Endometrial microvascular endothelial cells (primary cell): ENCODE data around the gene PKP1. TPM values are rescaled to one million over a fixed set of nuclear protein-coding genes. Genes with fewer than 3 reads are reported as not detected.

ENCODE experiments used
- in situ Hi-C: cut with HindIII; loops from 2 replicates; pipeline ENCODE4 v1.10.0; 2017; ENCODE audit warnings: low sequenced_read_pairs, low pct_unique_long_range_greater_than_20kb; ENCODE audit errors: inconsistent ontology term
- total RNA-seq: library from RNA; depleted of rRNA; stranded (reverse); fragments of >200 nt; gene quantifications from one replicate; pipeline ENCODE4 v1.2.3, GENCODE V29; 2015; ENCODE audit errors: inconsistent ontology term

The PKP1 gene
- total RNA-seq, 1 donor from 2014 or later = not detected

DNA sequence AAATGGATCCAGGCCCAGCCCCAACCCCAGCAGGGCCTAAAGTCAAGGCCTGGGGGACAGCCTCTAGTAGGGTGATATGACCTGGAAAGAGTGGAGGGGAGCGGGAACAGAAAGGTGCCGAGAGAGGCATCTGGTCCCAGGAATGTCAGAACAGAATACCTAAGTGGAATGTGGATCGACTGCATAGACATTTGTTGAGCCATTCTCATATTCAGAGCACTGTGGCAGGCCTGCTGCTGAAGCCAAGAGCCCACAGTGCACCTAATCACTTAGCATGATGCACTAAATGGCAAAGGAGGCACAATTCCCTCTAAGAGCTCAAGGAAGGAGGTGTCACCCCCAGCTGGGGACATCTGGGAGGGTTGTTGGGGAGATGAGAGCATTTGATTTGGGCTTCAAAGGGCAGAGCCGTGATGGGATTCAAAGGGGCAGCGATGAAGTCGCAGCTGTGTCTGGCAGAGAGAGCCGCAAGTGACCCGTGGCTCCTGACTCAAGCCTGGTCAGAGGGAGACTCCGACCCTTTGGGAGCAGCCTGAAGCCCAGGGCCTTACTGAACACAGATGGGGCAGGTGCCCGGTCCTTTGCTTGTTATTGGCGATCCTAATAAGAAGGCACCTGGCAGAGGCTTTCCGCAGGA, 8.6 kb upstream of the PKP1 start:
- in situ Hi-C loops = no loop called here

DNA sequence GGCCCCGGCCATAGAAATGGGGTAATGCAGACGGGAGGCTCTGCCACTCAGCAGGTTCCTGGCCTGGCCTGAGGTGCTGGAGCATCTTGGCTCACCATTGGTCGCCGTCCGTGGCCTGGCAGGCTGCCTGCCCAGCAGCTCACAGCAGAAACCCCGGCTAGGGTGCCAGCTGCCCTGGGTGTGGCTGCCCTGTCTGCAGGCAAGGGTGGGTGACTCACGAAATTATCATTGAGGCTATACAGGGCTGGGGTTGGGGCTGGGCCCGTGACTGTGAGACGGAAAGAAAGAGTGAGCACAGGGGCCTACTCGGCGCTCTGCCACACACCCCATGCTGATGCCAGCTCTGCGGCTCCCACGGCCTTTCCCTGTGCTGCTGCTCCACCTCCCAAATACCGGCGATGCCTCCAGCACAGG, 8.0 kb upstream of the PKP1 start:
- in situ Hi-C loops = no loop called here

DNA sequence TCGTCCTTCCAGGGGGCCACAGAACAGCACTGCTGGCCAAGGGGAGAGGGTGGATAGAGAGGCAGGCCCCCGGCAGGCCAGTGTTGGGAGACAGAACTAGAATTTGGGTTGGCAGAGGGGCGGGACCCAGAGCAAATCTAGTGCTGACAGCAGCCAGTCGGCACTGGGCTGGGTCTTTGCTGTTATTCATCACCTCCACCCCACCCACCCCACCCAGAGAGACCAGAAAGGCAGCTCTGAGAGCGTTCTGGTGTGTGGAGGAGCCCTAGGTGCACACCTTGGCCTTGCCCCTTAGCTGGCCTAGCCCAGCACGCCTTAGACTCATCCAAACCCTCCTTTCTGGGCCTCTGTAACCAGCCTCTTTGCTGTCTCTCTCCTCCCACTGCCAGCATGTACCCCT, 6.4 kb upstream of the PKP1 start:
- in situ Hi-C loops = no loop called here

DNA sequence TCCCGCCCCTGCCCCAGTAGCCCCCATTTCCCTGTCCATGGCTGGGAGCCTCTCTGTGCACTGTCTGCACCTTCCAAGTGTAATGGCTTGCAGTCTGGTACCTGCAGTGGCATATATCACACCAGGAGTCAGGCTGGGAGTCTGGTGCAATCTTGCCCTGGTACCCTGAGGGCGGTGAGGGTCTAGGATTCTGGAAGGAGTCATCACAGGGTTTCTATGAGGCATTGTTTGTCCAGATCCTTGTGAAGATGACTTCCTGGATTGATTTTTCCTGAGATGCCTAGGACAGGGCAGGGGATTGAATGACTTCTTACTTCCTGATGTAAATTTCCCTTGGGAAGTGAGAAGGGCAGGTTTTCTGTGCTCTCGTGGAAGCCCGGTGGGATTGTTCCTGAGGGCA, 5.9 kb upstream of the PKP1 start:
- in situ Hi-C loops = no loop called here

DNA sequence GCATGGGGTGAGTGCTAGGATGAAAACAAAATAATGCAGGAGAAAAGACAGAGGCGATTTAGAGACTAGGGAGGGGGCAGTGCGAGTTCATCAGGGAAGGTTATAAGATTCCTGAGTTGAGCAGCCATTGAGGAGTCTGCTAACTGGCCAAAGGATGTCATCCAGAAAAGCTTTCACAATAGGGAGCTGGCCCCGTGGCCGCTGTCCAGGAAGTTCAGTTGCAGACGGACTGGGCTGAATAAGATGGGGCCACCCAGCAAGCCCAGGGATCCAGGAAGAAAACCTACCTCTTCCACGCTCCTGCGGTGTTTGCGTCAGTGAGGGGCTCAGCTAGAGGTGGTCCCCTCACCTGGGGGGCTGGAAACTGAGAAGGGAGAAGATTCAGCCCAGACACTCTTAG, 4.0 kb upstream of the PKP1 start:
- in situ Hi-C loops = no loop called here

DNA sequence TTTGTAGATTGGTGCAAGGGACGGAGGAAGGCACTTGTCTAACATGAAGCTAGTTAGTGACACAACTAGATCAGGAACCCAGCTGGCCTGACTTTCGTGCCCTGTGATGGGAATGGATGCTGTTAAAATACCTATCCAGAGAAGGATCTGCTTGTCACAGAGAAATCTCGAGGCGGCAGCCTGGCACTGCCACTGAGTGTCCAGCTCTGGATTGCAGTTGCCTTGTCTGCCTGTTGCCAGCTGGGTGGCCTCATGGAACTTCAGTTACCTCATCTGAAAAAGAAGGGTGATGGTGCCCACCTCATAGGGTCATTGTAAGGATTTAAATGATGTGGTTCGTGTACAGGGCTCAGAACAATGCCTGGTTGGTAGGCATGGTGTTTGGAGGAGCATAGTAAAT, 2.4 kb upstream of the PKP1 start:
- in situ Hi-C loops = no loop called here

DNA sequence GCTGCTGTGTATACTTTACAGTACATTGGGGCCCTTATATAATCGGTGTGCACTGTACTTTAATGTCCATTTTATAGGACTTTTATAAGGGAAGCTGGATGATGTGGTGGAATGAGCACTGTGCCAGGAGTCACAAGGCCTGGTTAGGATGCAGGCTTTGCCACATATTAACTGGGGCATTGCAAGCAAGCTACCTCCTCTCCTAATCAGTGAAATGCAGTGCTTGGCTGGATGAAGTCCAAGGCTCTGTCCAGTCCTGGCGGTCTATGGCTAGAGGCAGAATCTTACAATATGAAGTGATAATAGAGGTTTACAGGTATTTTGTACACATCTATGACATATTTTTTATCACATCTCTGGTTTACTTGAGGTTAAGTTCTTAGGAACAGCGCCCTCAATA, 1.7 kb upstream of the PKP1 start:
- in situ Hi-C loops = no loop called here

DNA sequence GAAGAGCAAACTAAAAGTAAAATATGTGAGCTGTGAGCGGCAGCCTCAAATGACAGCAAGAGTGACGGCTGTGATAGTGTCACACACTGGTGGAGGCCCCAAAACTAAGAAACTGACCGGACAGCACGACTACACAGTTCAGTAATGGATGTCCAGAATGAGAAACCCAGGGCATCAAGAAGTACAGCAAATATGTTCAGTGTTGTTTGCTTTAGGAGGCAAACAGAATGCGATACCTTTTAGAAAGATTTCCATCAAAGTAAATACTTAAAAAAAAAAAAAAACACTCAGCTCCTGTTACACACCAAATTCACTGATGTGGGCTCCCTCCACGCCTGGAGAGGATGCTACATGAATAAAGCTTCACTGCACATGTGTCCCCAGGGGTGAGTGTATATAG, 1.1 kb upstream of the PKP1 start:
- in situ Hi-C loops = no loop called here

DNA sequence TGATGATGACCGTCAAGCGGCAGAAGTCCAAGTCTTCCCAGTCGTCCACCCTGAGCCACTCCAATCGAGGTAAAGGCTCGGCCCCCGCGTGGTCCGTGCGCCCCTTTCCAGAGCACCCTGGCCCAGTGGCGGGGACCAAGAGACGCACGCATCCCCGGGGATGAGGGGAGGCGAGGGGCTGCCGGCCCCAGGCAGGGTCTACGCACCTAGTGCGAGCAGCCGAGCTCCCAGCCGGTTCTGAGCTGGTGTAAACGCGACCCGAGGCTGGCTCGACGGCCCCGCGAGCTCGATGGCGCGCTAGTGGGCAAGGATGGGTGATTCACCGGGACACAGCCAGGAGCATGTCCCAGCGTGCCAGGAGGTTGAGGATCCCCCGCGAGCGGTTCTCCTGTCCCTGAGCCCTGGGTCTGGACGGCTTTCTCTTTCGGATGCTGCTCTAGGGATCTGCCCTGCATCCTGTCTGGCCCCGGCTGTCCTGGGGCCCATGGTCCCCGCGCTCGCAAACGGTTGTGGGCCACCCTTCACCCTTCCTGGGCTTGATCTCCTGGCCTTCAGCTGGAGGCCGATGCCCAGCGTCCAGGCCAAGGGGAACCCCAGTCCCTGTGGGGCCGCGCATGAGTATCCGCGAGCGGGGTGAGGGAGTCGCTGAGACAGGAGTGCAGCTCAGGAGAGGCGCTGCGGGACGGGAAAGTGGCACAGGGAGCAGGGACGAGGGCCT, 689 bp downstream of the PKP1 start:
- in situ Hi-C loops = no loop called here

DNA sequence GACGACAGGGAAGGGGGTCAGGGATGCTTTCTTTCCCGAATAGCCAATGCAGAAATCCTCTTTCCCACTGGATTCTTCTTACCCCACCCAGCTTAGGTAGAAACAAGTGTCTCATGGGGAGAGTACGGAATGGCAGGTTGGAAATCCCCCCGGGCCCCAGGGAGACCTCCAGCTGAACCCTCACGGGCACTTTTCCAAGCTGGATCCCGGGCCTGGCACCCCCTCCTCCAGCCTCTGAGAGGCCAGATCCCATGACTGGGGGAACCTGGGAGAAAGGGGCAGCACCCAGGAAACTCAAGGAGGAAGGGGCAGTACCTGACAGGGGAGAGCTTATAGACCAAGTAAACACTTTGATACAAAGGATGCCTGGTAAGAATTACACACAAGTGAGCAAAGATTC, 1.3 kb downstream of the PKP1 start:
- in situ Hi-C loops = no loop called here

DNA sequence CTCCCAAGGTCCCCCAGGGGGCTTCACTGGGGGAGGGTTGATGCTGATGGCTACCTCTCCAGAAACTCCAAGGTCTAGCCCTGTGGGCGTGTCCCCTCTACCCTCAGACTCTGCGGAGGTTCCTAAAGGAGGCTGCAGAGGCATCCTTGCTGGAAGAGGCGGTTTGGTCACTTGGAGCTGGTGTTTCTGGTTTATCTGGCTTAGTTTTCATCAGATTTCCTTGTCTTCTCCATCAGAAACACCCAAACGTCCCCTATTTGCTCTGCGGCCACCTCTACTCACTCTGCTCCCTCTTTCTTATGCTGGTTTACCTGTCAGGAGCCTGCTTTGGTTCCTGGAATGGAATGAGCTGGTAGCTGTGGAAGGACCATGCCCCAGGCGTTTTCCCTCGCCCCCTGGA, 2.5 kb downstream of the PKP1 start:
- in situ Hi-C loops = no loop called here

DNA sequence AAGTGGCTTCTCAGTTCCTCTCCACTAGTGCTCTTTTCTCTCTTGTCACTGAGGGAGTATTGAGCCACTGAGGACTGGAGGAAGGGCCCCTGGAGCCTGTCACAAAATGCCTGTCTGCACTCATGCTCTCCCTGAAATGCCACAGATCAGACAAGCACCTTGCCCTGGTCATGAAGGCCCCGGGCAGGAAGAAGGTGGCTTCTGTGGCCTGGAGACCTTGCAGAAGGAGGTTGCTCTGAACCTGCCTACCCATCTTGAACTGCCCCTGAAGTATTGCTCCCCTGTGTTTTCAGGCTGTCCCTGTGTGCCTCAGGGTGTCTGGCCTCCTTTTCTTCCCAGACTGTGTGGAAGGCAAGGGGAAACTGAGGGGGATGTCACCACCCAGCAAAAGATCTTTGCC, 3.1 kb downstream of the PKP1 start:
- in situ Hi-C loops = no loop called here

DNA sequence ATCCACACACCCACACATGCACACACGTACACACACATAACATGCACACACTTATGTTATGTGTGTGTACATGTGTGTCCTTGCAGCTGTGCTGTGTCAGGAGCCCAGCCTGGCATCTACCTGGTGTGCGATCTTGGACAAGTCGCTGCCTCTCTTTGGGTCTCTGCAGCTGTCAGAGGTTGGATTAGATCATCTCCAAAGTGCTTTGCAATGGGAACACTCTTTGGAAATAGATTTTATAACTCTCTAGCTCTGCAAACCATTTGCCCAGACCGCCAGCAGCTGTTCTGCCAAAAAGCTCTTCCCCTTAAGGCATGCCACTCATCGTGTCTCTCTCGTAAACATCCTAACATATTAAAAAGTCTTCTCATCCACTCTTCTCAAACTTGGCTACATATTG, 4.7 kb downstream of the PKP1 start:
- in situ Hi-C loops = no loop called here

DNA sequence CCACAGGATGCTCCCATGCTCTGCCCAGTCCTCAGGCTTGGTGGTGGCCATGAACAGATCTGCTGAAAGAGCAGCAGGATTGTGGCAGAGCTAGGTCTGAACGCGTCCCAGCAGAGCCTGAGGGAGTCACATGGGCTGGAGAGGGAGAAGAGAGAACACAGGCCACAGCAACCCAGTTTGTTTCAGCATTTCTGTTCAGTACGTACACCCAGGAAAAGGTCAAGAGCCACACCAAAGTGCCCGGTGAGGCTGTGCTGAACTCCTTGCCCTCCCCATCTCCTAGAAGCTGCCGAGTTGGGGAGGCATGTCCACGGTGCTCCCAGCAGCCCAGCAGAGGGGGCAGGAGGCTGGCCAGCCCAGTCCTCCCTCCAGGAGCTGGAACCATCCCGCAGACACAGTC, 5.5 kb downstream of the PKP1 start:
- in situ Hi-C loops = no loop called here

DNA sequence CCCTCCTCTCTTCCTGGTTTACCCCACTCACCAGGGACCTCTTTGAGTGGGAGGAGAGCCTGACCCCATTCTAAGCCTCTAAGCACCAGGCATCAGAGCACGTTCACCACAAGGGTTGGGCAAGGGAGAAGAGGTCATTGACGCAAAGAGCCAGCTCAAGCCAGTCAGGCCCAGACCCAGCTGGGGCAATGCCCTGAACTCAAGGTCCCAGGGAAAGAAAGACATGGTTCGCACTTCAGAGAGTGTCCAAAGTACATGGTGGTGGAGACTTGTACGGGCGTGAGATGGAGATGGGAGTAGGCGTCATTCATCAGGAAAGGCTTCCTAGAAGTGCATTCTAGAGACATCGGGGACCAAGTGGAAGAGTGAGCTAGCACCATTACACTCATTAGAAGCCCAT, 7.2 kb downstream of the PKP1 start:
- in situ Hi-C loops = no loop called here

DNA sequence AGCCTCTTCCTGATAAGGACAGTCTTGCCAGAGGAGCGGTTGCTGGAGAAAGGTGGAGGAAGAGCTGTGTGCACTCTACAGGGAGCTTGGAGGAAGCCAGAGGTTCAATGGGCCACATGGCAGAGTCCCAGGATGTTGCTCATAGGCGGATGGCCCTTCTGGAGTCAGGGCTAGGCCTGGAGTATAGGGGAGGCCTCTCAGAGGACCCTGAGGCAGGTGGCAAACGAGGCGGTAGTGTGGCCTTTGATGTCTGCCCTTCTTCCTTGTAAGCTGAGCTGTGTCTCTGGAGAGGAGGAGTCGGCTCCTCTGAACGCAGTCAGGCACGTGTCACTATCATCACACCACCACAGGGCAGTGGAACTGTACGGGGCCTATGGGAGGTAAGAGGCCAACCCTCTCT, 8.6 kb downstream of the PKP1 start:
- in situ Hi-C loops = no loop called here

DNA sequence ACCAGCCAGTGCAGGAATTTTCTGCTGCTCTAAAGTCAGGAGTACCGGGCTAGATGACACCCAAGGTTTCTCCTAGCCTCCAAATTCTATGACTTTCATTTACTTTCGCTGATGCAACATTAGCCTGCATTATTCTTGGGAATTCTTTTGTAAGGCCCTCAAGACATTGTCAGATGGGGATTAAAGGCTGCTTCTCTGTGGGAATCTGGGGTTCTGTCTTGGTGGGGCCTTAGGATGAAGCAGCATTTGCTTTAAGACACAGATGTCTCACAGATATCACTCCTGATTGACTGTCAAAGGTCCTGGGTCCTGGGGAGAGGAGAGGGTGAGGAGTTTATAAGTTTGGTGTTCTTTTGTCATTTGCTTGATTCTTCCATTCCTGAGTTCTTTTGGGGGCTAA, 11.6 kb downstream of the PKP1 start:
- in situ Hi-C loops = no loop called here

DNA sequence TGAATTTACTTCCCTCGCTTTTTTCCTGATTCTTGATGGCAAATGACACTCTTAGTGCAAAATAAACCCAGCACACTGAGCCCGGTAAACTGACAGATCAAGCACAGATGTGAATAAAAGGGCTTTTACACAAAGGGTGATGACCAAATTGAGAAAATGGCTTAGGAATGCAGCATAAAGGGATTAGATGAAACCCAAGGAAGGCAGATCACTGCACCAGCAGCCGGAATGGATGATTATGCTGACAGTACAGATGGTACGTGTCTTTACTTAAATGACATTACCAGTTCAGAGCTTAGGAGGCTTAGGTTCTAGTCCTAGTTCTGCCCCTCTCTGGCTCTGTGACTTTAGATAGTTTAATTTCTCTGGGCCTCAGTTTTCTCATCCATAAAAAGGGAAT, 12.0 kb downstream of the PKP1 start:
- in situ Hi-C loops = no loop called here

DNA sequence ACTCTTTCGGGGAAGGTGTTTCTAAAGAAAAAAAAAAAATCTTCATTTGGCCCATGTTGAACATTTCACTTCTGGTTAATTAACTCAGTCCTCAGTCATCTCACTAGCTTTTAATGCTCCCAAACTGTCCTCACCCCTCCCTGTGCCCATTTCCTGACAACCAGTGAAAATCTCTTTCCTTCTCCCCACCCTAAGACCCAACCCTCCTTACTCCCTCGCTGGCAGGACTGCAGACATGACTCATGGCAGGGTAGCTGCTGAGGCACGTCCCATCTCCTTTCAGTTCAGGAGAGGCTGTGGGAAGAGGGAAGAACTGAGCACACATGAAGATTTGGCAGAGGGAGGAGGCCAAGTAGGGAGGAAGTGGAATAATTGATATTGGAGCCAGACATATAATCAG, 12.6 kb downstream of the PKP1 start:
- in situ Hi-C loops = no loop called here

DNA sequence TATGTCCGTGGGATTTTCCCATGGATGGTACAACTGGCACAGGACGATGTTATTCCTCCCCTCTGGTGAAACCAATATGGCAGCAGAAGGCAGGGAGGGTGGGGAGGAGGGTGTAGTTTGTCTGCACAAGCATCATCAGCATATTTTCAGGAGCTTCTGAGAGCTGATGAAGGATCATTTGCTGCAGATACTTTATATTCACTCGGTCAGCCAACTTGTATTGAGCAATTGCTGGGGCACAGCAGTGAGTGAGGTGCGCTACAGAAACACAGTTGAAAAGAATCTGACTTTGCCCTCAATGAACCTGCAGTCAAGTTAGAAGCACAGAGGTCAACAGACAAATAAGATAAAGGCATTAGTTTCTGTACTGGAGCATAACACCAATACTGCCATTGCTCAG, 13.0 kb downstream of the PKP1 start:
- in situ Hi-C loops = no loop called here
